NCI-H2029 treated with DMSO at 0.1 percent for 48 hours (cell line): ENCODE data around the gene ATXN7L3.
A peak's percentile ranks its signal among the peaks of the same experiment; 100 is the strongest.

Experiments used
- DNase-seq: peaks from one replicate; lab custom pipeline; 2025; lab: John Stamatoyannopoulos, UW

The ATXN7L3 gene

DNA sequence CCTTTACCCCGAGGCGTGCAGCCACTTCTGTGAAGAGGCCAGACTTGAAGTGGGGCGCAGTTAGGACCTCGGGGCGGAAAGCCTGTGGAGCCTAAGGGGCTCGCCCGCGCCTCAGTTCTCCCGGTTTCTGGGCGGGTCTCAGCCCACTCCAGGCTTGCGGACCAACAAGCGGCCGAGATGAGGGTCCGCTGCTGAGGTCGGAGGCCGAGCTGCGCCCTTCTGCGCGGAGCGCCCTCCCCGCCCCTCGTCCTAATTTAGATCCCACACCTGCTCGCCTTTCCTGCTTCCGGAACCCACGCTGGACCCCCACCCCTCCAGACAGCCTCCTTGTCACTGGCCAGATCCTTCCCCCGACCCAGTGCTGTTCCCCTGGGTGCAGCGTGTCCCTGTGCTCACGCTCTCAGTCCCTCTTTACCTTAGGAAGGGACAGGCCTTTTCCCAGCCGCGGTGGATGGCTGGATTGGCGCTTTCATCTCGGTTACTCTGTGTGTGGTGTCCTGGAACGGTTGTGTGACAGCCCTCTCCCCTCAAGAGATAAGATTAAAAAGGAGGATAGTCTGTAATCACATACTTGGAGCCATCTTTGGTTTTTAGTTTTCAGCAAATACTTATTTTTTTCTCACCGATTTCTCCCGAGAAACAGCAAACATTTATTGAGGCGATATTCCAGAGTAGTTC lies 933 bp upstream of the ATXN7L3 start:
- no peak for DNase-seq

DNA sequence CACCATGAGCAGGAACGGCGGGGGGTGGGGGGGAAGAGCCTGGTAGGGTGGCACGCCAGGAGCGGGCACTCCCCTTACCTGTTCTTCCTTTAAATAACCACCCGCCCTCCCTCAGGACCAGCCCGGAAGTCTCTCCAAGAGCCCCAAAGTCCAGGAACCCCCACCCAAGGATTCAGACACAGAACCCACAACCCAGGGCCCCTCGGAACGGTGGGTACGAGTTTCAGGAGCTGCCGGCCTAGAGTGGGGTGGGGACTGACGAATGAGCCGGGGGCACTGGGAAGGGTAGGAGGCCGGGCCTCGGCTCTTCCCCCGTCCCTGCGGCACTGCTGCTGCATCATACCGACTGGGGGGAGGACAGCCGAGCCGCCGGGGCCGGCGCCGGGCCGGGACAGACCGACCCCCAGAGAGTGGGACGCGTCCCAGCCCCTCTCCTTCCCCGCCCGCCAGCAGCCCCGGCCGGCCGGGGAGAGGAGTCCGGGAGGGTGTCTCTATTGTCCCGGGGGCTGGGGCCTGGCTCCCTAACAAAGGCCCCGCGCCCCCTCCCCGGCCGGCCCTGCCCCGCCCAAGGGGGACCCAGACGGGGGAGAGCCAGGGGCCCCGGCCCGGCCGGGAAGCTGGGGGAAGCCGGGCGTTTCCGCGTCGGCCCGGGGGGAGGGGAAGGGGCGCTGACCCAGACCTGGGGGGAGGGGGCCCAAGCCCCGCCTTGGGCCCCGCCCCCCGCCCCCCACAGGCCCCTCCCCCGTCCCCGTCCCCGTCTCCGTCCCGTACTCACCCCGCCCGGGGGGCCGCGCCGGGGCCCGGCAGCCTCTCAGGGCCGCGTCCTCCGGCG lies 747 bp downstream of the ATXN7L3 start:
- DNase-seq: no peak

DNA sequence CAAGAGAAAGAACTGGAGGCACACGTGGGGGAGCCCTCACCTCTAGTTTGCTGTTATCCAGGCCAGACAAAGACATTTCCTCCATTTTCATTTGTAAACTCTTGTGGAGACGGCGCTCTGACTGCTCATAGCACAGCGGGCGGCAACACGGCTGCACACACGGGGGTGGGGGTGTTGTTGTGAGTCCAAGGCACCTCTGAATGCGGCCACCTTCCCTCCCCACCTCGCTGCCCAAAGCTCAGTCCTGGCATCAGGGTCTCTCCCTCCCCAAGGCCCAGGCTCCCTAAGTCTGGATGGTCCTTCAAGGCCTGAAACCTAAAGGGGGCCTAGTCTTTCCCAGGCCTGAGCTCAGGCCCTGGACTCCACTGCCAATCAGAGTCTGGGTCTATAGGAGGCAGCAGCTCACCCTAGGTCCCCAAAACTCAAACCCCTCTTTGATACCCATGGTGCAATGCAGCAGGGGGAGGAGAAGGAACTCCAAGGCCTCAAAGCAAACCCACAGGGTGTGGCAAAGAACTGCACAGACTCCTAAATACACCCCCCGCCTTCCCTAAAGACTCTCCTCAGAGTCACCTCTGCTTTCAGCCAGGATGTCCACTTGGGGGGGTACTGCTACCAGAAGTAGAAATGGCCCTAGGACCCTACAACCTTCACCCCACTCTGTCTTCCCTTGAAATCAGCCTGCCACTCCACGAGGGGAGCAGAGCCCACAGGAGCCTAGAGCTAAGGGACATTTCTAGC lies 1.5 kb downstream of the ATXN7L3 start:
- no peak for DNase-seq

DNA sequence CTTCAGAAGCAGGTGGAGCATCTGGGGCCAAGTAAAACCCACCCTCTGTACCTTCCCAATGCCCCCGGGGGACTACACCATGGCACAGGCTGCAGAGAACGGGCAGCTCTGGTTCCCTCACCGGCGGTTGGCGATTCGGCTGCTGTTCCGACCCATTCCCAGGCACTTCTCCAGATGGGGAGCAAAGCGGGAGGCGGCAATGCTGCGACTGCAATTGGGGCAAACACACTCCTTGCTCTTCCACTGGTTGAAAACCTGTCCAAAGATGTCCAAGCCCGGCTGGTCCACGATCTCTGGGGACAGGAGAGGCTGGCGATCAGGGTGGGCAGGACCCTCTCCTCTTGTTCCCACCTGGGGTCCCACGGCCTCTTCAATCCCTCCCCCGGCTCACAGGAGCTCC lies 2.6 kb downstream of the ATXN7L3 start:
- no peak for DNase-seq

DNA sequence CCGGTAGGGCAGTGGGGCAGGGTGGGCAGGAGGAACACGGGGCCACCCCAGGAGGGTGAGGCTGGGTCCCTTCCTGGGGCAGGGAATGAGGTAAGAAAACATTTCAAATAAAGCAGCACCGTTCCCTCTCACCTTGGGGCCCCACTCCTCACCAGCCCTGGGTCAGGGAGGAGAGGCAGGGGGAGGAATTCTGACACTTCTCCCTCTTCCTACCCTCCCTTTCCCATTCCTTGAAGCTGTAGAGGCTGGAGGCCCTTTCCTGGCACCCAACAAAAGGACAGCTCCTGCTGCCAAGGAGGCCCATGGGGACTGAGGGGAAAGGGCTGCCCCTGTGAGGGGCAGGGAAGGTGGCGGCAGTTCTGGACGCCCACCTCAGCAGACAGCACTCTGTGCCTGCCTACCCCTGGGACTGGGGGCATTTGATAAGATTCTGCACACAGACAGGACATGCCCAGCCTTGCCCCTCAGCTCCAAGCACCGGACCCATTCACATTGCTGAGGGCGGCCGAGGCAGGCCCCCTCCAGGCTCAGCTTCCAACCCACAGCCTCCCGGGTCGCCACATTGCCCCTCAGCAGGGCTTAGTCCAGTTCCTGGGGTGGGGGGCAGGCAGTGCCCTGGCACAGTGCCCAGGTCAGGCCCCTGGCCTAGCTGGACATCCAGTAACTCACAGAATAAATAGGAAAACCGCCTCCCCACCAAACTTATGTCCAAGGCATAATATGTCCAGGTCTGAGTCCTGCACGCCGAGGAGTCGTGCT lies 6.2 kb downstream of the ATXN7L3 start:
- no peak for DNase-seq

DNA sequence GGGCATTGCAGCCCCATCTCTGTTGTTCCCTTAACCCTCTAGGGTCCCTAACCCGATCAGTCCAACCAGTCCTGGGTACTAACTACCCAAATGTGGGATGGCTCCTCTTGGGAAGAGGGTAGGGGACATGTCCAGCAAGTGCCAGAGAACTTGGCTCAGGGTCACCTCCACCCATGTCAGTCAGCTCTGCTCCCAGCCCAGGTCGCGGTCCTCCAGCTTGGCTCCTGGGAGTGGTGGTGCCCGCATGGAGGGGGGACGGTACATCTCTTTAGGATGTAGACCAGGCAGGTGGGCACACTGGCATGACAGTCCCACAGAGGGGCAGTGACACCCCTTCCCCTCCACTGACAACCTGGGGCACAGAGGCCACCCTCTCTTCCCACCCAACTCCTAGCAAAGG lies 6.9 kb downstream of the ATXN7L3 start:
- DNase-seq: no peak

DNA sequence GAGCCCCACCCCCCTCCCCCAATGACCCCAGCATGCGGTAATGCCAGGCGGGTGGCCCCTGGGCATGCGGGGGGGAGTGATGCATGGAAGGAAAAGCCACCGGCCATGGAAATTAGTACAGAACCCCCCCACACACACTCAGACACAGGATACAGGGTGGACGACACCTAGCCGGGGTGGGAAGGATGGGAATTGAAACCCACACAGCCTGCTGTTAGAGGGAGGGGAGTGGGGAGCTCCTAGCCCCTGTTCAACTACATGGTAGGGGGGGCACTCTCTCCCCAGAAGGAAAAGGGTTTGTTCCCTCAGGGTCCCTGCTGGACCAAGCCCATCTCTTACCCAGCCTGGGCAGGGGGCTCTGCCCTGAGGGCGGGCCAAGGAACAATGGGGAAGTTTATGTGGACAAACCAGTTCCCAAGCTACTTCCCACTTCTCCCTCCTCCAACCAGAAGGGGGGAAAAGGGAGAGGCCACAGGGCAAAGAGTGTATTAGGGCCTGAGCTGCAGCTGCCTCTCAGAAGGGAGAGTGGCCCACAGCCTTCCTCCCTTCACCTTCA lies 7.7 kb downstream of the ATXN7L3 start:
- no peak for DNase-seq

DNA sequence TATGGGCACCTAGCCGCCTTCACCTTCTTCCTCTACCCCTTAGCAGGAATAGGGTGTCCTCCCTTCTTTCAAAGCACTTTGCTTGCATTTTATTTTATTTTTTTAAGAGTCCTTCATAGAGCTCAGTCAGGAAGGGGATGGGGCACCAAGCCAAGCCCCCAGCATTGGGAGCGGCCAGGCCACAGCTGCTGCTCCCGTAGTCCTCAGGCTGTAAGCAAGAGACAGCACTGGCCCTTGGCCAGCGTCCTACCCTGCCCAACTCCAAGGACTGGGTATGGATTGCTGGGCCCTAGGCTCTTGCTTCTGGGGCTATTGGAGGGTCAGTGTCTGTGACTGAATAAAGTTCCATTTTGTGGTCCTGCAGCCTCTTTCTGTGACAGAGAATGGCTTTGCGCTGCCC lies 8.3 kb downstream of the ATXN7L3 start:
- no peak for DNase-seq

DNA sequence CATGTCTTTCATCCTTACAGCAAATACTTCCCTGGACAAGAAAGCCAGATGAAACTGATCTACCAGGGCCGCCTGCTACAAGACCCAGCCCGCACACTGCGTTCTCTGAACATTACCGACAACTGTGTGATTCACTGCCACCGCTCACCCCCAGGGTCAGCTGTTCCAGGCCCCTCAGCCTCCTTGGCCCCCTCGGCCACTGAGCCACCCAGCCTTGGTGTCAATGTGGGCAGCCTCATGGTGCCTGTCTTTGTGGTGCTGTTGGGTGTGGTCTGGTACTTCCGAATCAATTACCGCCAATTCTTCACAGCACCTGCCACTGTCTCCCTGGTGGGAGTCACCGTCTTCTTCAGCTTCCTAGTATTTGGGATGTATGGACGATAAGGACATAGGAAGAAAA lies 9.2 kb downstream of the ATXN7L3 start:
- DNase-seq: no peak

DNA sequence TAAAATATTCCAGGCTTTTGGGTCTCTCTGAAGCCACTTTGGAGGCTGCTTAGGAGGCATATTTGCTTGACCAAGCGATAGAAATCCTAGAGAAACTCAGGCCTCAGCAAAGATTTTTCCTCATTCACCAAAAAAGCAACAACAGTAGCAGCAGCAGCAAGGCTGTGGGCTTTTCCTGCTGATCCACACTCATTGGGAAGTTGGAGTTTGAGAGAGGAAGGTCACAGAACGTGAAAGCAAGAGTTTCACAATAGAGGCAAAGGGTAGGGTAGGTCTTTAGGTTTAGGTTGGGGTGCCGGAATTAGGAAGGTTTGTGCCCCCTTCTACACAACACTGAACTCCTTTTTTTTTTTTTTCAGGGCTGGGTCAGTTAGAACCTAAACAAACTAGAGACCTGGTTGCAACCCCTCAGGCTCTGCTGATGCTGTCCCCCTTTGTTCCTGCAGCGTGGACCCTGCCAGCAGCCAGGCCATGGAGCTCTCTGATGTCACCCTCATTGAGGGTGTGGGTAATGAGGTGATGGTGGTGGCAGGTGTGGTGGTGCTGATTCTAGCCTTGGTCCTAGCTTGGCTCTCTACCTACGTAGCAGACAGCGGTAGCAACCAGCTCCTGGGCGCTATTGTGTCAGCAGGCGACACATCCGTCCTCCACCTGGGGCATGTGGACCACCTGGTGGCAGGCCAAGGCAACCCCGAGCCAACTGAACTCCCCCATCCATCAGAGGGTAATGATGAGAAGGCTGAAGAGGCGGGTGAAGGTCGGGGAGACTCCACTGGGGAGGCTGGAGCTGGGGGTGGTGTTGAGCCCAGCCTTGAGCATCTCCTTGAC lies 10.9 kb downstream of the ATXN7L3 start:
- no peak for DNase-seq

DNA sequence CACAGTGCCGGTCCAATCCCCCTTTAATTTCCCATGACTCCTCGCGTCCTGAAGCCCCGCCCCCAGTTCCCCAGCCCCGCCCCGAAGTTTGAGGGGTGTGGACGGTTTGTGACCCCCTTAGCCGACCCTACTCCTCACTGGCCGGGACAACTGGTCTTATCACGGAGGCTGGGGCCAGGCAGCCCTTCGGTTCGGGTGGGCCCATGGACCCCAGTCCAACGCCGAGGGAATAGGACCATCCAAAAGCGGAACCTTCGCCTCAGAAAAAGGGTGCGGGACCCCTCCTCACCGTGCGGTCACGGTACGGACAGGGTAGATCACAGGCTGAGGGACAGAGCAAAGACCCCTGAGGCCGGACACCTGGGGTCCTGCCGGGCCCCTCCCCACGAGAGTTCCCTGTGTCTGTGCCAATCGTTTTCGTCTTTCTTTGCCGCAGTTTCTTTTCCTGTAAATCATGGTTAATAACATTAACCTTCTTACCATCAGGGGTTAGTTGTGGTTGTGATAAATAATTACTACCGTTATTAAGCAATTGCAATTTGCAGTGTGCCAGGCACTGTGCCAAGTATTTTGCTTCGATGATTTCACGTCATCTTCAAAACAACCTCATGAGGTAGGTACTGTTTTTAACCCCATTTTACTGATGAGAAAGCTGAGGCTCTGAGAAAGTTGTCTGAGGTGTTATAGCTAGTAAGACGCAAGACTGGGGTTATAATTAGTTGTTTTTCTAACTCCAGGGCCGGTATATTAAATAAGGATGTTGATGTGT lies 12.4 kb downstream of the ATXN7L3 start:
- no peak for DNase-seq

DNA sequence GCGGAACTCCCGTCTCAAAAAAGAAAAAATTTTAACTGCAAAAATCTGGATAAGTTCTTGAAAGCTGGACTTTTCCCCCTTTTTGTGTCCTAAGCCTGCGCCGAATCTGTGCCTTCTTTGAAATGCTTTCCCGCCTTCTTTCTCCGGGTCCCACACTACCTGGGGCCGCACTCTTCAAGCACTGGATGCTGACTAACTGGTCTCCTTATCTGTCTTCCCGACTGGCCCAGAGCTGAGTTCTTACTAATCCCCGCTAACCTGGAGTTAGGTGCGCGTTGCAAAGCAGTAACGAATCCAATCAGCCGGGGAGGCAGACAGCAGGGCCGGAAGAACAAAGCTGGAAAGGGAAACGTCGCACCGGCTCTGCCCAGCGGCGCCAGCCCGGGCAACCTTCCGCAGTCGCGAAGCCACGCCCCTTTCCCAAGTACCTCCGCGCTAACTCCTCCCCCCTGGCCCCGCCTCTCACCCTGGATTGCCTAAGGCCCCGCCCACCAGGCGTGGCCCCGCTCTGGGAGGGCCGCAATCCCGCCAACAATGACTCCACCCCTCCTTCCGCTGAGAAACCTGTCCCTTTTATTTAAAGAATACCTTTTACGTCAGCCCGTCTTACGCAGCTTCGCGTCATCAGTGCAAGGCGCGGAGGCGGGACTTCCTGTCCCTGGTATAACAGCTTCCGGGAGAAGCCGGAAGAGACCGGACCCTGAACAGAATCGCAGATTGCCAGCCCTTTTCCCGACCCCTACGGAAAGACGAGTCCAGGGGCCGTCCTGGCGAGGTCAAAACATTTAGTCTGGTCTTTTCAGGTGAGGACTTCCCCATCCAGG lies 13.2 kb downstream of the ATXN7L3 start, which contains the start of gene TMUB2:
TSS of gene TMUB2 (plus strand) at position 666 of the 824 bp plus-strand sequence. CDS start 737 bp downstream, outside the sequence.
- DNase-seq: peak; percentile 99

DNA sequence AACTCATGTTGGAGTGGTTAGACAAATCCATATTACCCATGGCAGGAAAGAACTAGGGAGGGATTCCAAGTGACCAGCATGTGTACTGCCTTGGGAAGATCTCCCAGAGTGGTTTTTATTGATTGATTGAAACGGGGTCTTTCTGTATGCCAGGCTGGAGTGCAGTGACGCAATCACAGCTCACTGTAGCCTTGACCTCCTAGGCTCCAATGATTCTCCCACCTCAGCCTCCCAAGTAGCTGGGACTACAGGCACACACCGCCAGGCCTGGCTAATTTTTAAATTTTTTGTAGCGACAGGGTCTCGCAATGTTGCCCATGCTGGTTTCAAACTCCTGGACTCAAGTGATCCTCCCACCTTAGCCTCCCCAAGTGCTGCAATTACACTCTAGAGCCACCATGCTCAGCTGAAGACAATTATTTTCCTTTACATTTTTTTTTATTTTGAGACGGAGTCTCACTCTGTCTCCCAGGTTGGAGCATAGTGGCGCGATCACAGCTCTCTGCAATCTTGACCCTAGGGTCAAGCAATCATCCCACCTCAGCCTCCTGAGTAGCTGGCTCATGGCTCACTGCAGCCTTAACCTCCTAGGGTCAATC lies 15.4 kb downstream of the ATXN7L3 start:
- DNase-seq: no peak

DNA sequence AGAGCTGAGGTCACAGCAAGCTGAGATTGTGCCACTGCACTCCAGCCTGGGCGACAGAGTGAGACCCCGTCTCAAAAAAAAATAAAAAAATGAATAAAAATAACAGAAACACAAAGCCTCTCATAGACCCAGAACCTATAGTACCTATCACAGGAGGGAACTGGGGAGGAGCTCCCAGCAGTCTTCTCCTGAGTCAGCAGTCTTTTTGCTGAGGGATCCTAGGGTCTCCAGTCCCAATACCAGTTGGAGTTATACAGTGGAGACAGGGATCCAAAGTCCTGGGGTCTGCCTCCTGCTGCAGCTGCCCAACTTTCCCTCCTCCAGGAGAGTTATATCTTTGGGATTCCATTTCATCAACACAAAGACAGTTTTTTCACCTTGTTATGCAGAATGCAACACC lies 16.7 kb downstream of the ATXN7L3 start:
- no peak for DNase-seq

DNA sequence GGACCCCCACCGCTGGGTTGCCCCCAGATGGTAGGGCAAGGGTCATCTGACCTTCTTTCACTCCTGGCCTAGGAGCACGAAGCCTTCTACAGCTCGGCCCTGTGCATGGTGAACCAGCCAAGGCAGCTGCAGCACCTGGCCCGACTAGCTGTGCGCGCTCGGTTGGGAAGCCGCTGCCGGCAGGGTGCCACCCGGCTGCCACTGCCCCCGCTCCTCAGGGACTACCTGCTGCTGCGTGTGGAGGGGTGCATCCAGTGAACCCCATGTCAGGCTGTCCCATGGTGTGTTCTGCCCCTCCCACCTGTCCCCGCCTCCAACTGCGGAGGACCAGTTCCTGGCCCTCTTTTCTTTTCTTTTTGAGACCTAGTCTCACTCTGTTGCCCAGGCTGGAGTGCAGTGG lies 21.6 kb downstream of the ATXN7L3 start:
- no peak for DNase-seq

DNA sequence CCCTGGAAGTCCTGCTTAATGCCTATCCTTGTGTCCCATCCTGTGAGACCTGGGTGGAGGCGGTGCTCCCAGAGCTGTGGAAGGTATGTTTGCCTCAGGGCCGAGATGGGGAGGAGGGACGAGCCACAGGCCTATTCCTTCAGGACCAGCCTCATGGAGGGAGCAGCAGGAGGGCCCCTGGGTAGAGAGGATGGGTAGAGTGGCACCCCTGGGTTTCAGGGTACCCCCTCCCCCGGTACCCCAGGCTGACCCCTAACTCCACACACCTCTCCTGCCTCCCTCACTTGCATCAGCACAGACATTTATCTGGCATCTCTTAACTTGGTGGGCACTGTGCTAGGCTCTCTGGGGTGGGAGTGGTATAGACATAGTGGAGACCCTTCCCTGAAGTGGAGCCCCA lies 22.0 kb downstream of the ATXN7L3 start:
- DNase-seq: no peak

DNA sequence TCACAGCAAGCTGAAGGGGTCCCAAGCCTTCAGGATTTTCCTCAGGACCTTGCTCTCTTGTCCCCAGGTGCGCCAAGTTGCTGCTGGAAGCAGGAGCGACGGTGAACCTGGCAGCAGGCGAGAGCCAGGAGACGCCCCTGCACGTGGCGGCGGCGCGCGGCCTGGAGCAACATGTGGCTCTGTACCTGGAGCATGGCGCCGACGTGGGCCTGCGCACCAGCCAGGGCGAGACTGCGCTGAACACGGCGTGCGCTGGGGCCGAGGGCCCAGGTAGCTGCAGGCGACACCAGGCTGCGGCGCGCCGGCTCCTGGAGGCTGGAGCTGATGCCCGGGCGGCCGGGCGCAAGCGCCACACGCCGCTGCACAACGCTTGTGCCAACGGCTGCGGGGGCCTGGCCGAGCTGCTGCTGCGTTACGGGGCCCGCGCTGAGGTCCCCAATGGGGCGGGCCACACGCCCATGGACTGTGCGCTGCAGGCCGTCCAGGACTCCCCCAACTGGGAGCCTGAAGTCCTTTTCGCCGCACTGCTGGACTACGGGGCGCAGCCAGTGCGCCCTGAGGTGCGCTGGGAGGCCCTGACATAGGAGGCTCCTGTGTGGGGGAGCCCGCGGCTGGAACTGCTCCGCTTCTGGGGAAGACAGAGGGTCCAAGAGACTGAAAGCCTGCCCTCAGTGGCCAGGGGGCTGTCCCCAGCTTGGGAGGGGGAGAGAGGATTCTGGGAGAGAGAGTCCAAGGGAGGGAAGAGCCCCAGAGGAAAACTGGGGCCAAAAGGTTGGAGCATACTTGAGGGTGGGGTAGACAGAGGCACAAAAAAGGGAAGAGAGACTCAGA lies 22.8 kb downstream of the ATXN7L3 start:
- no peak for DNase-seq

DNA sequence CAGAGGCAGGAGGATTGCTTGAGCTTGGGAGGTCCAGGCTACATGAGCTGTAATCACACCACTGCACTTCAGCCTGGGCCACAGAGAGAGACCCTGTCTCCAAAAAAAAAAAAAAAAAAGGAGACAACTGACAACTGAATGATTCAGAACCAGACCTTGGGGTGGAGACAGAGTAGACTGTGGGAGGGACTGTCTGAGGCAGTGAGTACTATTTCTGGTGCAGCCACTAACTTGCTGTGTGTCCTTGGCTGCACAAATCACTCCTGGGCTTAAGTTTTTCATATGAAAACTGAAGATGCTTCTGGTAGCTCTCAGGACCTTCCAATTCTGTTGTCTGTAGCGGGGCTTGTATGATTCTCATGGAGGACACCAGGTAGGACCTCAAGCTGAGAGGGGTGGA lies 23.4 kb downstream of the ATXN7L3 start:
- no peak for DNase-seq
